GM21723 (cell line): Measurements from ENCODE around the gene ATXN2.
A peak's percentile ranks its signal among the peaks of the same experiment; 100 is the strongest.
"Not testable (repeated sequence)": the region's sequence is repeated elsewhere in the genome, so short reads cannot be mapped to it uniquely, and the experiment has no call there.

ENCODE experiments used
- ATAC-seq: cut with Tn5 transposase; IDR thresholded peaks from one replicate; pipeline ENCODE4 v1.9.1; 2021; ENCODE audit warnings: mild to moderate bottlenecking, moderate library complexity; ENCODE audit not compliant: unreplicated experiment

ATXN2 gene, protein sequence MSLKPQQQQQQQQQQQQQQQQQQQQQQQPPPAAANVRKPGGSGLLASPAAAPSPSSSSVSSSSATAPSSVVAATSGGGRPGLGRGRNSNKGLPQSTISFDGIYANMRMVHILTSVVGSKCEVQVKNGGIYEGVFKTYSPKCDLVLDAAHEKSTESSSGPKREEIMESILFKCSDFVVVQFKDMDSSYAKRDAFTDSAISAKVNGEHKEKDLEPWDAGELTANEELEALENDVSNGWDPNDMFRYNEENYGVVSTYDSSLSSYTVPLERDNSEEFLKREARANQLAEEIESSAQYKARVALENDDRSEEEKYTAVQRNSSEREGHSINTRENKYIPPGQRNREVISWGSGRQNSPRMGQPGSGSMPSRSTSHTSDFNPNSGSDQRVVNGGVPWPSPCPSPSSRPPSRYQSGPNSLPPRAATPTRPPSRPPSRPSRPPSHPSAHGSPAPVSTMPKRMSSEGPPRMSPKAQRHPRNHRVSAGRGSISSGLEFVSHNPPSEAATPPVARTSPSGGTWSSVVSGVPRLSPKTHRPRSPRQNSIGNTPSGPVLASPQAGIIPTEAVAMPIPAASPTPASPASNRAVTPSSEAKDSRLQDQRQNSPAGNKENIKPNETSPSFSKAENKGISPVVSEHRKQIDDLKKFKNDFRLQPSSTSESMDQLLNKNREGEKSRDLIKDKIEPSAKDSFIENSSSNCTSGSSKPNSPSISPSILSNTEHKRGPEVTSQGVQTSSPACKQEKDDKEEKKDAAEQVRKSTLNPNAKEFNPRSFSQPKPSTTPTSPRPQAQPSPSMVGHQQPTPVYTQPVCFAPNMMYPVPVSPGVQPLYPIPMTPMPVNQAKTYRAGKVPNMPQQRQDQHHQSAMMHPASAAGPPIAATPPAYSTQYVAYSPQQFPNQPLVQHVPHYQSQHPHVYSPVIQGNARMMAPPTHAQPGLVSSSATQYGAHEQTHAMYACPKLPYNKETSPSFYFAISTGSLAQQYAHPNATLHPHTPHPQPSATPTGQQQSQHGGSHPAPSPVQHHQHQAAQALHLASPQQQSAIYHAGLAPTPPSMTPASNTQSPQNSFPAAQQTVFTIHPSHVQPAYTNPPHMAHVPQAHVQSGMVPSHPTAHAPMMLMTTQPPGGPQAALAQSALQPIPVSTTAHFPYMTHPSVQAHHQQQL

DNA sequence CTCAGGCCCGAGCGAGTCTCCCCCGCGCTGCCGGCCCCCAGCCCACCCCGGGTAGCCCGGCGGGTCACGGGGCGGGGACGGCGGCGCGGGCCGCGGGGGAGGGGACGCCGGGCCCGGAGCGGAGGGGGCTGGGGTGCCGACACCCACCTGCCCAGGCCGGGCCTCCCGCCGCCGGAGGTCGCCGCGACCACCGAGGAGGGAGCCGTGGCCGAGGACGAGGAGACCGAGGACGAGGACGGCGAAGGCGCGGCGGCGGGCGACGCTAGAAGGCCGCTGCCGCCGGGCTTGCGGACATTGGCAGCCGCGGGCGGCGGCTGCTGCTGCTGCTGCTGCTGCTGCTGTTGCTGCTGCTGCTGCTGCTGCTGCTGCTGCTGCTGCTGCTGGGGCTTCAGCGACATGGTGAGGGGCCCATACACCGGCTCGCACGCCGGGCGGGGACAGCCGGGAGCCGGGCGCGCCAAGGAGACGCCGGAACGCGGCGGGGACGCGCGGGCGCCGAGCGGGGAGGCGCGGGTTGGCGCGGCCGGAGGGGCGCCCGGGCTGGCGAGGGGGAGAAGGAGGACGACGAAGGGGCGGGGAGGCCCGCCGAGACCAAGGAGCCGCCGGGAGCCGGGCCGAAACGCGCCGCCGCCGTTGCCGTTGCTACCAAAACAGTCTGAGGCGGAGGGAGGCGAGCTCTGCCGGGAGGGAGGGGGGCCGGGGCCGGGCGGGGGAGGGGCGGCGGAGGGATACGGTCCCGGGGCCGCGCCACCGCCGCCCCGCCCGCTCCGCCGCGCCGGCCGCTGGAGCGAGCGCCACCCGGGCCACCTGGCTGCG lies at the start of gene ATXN2:
Gene ATXN2 (minus strand): TSS at position 679 of the 816 bp plus-strand sequence. CDS start 281 bp downstream, at position 398.
- ATAC-seq, result peak; percentile 53

DNA sequence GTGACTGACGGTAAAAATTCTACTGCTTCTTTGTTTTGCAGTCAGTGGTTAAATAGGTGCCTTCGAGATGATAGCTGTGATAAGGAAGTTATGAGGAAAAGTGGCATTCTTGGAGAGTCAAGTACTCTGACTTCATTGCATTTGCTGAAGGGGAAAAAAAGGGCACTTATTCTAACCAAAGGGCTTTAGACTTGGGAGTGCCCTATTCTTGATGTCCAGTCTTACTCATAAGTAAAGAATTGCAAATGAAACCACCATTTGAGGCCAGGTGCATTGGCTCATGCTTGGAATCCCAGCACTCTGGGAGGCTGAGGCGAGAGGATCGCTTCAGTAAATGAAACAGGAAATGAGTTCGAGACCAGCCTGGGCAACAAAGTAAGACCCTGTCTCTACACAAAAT lies 46.3 kb upstream of the ATXN2 start:
- no peak for ATAC-seq

DNA sequence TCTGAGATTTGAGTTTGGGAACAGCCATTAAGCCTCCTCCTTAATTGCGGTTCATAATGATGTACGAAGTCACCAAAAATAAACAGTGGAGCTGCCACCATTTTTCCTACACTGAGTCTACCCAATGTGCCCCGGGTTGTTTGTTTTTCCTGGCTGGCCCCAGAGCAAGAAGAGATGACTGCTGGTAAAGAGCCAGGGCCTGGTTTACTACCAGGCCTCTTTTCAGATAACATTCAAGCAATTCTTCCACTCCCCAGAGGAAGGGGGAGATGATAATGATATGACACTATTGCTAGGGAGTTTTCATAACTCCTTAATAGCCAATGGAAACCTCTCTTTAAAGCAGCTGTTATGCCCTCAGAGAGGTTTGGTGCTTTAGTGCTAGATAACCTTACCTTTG lies 44.3 kb upstream of the ATXN2 start:
- no peak for ATAC-seq

DNA sequence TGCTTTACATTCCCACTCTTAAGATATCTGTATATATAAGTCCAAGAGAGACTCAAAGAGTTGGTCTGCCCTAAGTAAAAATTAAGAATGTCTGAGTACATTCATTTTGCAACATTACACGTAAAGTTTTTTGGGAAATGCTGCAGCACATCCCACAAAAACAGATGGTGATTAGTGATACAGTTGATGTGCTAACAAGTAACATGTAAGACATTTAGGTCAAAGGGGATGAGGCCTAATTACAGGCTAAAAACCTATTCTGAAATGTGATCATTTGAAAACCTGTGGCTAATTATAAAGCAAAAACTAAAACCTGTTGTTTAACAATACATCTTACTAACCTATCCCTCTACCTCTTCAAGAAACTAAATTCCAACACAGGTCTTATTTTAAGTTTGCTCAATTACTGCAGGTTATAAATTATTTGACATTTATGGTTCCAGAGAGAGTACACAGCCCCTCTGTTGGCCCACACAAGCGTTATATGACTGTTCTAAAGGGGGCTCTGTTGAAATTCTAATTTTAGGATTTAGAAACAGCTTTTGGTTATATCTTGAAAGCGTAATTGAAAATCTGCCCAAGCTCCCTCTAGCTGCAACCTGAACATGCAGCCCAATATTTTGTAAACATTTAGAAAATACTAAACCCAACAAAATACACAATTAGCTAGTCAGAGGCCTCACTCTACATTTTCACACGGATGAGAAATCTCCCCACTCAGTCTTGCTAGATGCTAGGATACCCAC lies 43.7 kb upstream of the ATXN2 start:
- no peak for ATAC-seq

DNA sequence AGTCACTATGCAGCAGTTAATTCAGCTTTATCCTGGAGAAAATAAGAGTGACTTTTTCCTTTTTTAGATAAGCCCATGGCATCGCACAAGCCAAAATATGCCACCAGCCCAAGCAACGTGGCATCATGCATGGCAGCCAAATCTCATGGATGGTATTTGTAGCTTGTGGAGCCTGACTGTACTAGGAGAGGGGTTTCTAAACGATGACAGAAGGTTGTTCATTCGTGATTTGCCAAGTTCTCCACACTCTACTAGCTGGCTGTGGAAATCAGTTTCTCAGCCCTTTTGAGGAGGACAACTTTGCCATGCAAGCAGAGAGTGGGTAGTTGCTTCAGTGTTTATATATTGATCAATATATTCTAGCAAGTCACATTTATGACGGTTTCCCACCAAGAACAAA lies 41.4 kb upstream of the ATXN2 start:
- ATAC-seq, result no peak

DNA sequence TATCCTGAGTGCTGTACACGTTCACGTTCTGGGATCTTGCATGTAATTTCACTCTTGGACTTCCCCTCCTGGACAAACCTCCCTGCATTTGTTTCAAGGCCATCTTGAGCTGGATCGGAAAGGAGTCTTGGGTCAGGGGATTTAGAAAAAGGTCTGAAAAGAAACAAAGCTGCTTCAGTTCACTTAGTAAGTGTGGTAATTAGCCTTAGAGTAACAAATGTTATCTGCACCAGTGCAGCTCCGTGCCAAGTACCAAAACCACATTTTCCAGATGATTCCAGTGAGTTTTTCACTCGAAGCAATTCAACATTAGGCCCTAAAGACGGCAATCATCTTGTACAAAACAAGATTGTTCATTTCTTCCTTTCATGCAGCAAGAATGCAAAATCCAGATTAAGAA lies 39.4 kb upstream of the ATXN2 start:
- ATAC-seq, result no peak

DNA sequence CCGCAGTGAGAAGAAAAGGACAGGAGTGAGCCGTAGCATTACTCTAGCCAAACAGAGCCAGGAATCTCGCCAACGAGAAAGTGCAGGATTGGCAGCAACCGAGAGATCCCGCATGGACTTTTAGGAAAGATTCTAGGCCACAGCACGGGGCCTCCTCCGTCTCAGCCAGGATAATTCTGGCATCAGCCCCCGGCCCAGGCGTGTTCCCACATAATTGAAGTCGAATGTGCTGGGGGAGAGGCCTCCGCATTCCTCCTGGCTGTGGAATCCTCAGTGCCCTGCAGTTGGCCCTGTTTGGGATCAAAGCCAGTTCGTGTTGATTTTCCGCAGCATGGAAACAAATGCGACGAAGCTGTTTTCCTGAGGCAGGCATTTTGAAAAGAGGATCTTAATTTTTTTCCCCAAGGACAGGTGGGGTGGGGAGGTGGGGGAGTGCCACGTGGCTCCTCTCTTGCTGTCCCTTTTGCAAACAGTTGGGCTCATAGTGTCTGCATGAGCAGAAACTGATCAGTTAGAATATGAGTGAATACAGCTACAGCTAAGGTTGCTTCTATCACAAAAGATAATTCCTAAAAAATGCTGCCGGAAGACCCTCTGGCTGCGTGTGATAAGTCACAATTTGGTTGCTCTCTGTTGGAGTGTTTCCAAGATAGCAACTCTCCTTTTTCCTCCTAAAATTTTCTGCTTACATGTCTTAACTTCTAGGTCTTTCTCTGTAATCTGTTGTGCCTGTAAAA lies 37.3 kb upstream of the ATXN2 start:
- no peak for ATAC-seq

DNA sequence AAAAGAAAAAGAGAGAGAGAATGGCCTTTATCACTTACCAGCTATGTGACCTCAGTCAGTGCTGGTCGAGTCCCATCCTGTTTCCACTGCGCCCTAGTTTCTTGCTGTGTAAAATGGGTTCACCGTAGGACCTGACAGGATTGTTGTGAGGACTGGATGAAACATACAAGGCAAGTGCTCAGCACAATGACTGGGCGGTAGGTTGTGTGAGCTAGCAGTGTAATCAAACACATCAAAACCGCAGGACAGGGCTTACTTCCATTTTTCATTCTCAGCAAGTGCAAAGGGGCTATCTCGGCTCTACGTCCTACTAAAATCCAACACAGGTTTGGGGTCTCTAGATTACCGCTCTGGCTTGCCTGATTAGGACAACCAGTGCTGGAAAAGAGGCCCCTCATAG lies 36.4 kb upstream of the ATXN2 start:
- no peak for ATAC-seq

DNA sequence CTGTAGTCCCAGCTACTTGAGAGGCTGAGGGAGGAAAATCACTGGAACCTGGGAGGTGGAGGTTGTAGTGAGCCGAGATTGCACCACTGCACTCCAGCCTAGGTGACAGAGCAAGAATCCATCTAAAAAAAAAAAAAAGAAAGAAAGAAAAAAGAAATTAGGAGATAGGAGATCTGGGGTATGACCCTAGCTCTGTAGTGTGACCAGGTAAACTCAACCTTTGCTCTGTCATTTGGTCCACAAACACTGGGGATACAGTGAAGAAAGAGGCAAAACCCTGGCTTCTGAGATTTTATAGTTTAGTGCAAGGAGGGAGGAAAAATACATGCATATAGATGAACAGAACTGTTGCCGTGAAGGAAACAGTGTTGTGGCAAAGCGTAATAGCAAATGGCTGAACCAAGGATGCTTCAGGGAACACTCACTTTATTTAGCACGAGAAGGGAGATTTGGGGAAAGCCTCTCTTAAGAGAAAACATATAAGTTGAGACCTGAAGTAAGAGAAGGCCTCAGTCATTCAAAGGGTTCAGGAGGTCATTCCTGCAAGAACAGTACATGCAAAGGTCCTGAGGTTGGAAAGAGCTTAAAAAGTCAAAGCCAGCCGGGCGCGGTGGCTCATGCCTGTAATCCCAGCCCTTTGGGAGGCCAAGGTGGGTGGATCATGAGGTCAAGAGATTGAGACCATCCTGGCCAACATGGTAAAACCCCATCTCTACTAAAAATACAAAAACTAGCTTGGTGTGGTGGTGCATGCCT lies 29.6 kb upstream of the ATXN2 start:
- ATAC-seq, result no peak

DNA sequence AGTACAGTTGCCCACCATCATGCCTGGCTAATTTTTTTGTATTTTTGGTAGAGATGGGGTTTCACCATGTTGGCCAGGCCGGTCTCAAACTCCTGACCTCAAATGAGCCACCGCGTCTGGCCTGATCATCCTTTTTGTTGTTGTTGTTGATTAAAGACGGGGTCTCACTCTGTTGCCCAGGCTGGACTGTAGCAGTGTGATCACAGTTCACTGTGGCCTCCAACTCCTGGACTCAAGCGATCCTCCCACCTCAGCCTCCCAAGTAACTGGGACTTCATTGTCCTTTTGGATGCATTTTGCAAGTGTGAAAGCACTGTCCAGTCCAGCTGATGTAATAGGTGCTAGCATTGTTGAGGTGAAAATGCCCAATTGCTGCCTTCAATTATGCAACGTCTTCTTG lies 27.1 kb upstream of the ATXN2 start:
- ATAC-seq, result no peak

DNA sequence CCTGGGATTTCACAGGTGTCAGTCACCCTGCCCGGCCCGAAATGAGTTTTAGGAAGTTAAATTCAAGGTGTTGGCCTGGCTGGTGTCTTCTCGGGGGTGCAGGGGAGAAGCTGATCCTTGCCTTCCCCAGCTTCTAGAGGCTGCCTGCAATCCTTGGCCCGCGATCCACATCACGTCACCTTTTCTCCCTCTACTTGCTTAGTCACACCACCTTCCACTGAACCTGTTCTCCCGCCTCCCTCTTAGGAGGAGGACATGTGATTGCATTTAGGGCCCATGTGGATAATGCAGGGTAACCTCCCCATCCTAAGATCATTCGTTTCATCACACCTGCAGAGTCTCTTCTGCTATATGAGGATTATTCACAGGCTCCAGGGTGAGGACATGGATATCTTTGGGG lies 25.4 kb upstream of the ATXN2 start:
- no peak for ATAC-seq

DNA sequence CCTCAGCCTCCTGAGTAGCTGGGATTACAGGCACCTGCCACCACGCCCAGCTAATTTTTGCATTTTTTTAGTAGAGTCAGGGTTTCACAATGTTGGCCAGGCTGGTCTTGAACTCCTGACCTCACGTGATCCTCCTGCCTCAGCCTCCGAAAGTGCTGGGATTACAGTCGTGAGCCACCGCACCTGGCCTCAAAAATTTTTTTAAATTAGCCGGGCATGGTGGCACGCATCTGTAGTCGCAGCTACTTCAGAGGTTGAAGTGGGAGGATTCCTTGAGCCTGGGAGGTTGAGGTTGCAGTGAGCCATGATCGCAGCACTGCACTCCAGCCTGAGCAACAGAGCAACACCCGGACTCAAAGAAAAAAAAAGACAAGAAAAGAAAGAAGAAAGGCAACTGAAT lies 18.7 kb upstream of the ATXN2 start:
- ATAC-seq, result not testable (repeated sequence)

DNA sequence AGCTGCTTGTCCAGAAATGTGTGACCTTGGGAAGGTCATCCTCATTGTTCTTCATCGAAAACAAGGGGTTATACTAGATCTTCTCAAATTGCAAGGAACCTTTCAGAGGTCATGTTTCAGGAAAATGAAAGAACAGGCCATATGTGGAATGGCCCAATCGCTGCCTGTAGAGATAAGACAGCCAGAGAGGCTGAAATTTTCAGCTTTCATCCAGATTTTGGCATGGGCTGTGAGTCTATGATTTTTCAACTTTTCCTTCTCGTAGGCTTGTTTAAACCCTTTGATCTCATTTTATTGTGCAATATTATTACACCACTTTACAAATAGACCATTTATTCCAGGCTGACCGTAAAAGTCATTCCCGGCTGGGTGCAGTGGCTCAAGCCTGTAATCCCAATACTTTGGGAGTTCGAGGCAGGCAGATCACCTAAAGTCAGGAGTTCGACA lies 17.1 kb upstream of the ATXN2 start:
- no peak for ATAC-seq

DNA sequence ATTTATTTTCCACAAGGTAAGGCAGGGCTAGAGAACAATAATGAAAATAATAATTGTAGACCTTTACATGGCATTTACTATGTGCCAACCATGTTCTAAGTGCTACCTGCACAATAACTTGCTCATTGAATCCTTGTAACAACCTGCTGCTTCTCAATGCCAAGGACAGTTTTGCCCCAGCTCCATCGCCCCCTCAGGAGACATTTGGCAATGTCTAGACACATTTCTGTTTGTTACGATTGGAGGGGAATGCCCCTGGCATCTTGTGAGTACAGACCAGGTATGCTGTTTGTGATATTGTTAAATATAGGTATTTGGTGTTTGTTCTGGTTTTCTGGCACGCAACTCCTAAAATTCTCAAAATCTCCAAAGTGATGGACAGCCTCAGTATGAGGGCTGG lies 8.1 kb upstream of the ATXN2 start:
- ATAC-seq, result no peak

DNA sequence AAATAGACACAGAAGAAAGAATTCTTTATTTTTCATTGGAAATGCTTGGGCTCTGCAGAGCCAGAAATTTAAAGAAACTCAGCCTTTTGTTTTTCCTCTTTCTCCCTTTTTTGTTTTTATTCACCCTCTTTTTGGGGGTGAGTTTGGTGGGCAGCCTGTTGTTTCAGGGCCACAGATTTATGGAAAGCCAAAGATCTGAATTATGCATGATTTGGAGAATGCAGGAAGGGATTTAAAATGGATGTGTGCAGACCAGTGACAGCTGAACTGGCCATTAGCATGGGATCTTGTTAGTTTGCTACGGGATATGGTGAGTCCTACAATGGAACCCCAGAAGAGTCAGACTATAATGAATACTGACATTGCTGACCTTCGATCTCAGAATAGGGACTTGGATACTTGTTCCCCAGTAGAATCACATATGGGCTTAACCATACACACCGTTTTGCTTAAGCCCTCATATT lies 7.7 kb upstream of the ATXN2 start:
- no peak for ATAC-seq

DNA sequence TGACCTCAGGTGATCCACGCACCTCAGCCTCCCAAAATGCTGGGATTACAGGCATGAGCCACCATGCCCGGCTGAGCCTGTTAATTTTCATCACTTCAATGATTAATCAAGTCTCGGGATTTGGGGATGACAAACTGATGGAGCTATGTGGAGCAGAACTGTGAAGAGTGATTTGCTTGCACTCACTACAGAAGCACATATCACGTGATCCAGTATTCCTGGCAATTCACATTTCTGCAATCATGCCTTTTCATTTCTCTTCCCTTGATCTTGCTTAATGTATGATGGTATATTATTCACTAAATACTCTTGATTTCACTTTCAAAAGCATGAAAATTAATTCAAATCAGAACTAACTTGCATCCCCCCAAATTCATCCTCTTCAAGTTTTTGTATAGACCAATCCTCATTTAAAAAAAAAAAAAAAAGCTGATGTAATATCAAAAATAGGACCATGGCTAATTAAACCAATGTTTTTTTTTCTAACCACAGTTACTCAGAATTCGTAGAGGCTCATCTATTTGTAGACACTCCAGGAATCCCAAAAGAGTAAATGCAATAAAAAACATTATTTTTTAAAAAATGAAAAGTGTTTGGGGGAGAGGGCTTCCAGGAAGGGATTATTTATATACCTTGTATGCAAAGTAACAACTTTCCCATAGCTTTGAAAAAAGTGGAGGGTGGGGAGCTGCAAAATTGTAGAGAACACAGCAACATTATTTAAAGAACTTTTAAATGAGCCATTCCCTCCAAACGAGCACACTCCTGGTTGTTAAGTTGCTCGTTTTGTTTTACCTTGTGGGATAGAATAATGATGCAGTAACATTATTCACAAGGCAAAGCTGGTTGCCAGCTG lies 7.0 kb upstream of the ATXN2 start:
- ATAC-seq, result no peak

DNA sequence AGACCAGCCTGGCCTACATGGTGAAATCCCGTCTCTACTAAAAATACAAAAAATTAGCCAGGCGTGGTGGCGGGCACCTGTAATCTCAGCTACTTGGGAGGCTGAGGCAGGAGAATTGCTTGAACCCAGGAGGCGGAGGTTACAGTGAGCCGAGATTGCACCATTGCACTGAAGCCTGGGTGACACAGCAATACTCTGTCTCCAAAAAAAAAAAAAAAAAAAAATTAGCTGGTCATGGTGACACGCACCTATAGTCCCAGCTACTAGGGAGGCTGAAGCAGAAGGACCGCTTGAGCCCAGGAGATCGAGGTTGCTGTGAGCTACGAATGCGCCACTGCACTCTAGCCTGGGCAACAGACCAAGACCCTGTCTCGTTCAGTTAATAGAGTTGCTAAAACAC lies 3.7 kb upstream of the ATXN2 start:
- ATAC-seq, result not testable (repeated sequence)
